K562 (cell line): Measurements from ENCODE around the gene HECW1. TPM values are rescaled to one million over a fixed set of nuclear protein-coding genes. Genes with fewer than 3 reads are reported as not detected.

Experiments used
- ATAC-seq: fragments of 200-7000 bp; cut with Tn5 transposase; 3 replicates; pipeline ENCODE4 v1.9.1; 2020; ENCODE audit warnings: moderate library complexity
- BruUV-seq: library from RNA; stranded (reverse); fragments of 400-500 nt; replicated peaks from 2 replicates; lab custom pipeline; 2021; lab: Mats Ljungman, UMichigan
- CTCF ChIA-PET: fragments of 300-600 bp; formaldehyde crosslinking; extraction: SDS; loops from one replicate; lab custom pipeline; 2021; ENCODE audit warnings: low intra/inter-chr PET ratio; lab: Yijun Ruan, JAX
- POLR2A ChIA-PET: fragments of 300-600, 350-650 bp; sonication (Branson Sonifier 250); formaldehyde crosslinking; extraction: SDS; loops from one replicate; lab custom pipeline; 2021; ENCODE audit warnings: antibody characterized with exemption, inconsistent platforms; lab: Yijun Ruan, JAX
- DNase-seq, 4 experiments: peaks; one replicate each; pipeline versions ENCODE4 v3.0.0 to v3.0.0-alpha.2; 2011 to 2018; ENCODE audit warnings: low spot score in 3 of 4, mixed read lengths in 3 of 4; ENCODE audit errors: extremely low read depth in 1 of 4
- FAIRE-seq: peaks from 2 replicates; lab custom pipeline; 2011; peaks lifted over from hg19 to GRCh38; lab: Jason Lieb, UNC
- H2AFZ ChIP-seq: 2 replicates; pipeline ENCODE4 v1.6.0; 2011; ENCODE audit warnings: low read depth, low read length, control low read depth, inconsistent platforms
- H3K27ac ChIP-seq: fragments of 200-600 bp; 3 replicates; pipeline ENCODE4 v1.8.0; 2011; ENCODE audit warnings: low read depth, mild to moderate bottlenecking, control low read depth, inconsistent platforms, low read length, moderate library complexity, mixed read lengths; ENCODE audit errors: extremely low read depth
- H3K27me3 ChIP-seq, 2 experiments: fragments of 300-600 bp in 1 of 2; 2 replicates in 1 of 2; 3 replicates in 1 of 2; pipeline versions ENCODE4 v1.6.0 to v1.8.0; 2011; ENCODE audit warnings: inconsistent platforms in 2 of 2, low read length in 2 of 2, mild to moderate bottlenecking in 1 of 2, mixed read lengths in 1 of 2, moderate library complexity in 1 of 2; ENCODE audit not compliant: control insufficient read depth in 2 of 2, insufficient read depth in 2 of 2
- H3K36me3 ChIP-seq: fragments of 300-600 bp; 3 replicates; pipeline ENCODE4 v1.8.0; 2011; ENCODE audit warnings: mild to moderate bottlenecking, low read length, inconsistent platforms; ENCODE audit not compliant: control insufficient read depth, insufficient read depth
- H3K4me1 ChIP-seq, 2 experiments: fragments of 200-600 bp in 1 of 2; replicated peaks in 1 of 2; 2 replicates in 1 of 2; 3 replicates in 1 of 2; pipeline versions ENCODE4 v1.5.1 to v1.8.0; 2011; ENCODE audit warnings: inconsistent platforms in 2 of 2, low read length in 2 of 2, mild to moderate bottlenecking in 1 of 2, mixed read lengths in 1 of 2, moderate library complexity in 1 of 2; ENCODE audit not compliant: control insufficient read depth in 2 of 2, insufficient read depth in 2 of 2
- H3K4me2 ChIP-seq: 2 replicates; pipeline ENCODE4 v1.6.1; 2011; ENCODE audit warnings: low read length, control low read depth, inconsistent platforms, mixed read lengths; ENCODE audit not compliant: insufficient read depth
- H3K4me3 ChIP-seq: fragments of 200-600 bp; sonication (generic), shearing (Covaris generic); 2 replicates; pipeline ENCODE4 v1.5.1; 2016; ENCODE audit warnings: control low read depth, inconsistent platforms
- H3K79me2 ChIP-seq: fragments of 200-600 bp; 3 replicates; pipeline ENCODE4 v1.8.0; 2011; ENCODE audit warnings: low read length, inconsistent platforms; ENCODE audit not compliant: control insufficient read depth, insufficient read depth
- H3K9ac ChIP-seq, 2 experiments: 2 replicates each; pipeline versions ENCODE4 v1.6.0 to v1.6.1; 2011; ENCODE audit warnings: low read depth in 2 of 2, low read length in 2 of 2, control low read depth in 1 of 2, inconsistent platforms in 1 of 2, mild to moderate bottlenecking in 1 of 2, mixed read lengths in 1 of 2; ENCODE audit not compliant: insufficient read depth in 1 of 2
- H3K9me1 ChIP-seq: one replicate; pipeline ENCODE4 v1.6.0; 2011; ENCODE audit warnings: inconsistent platforms, mild to moderate bottlenecking, low read length, moderate library complexity; ENCODE audit not compliant: control insufficient read depth, insufficient read depth
- H3K9me3 ChIP-seq: replicated peaks from 2 replicates; pipeline ENCODE4 v1.5.1; 2011; ENCODE audit warnings: low read depth, low read length, inconsistent platforms; ENCODE audit not compliant: control insufficient read depth, insufficient read depth
- H4K20me1 ChIP-seq: replicated peaks from 2 replicates; pipeline ENCODE4 v1.6.1; 2011; ENCODE audit warnings: low read length, inconsistent platforms, mixed read lengths; ENCODE audit not compliant: control insufficient read depth, insufficient read depth
- E4F1 ChIP-seq: fragments of 250-450 bp; sonication (Bioruptor Pico); IDR thresholded peaks from 2 replicates; pipeline ENCODE4 v1.5.0; 2021; ENCODE audit warnings: mild to moderate bottlenecking, borderline replicate concordance
- HDAC6 ChIP-seq: IDR thresholded peaks from 2 replicates; pipeline ENCODE4 v1.6.1; 2012; ENCODE audit warnings: low read depth, mild to moderate bottlenecking, control low read depth, inconsistent platforms, low read length, moderate library complexity
- LEF1 ChIP-seq: fragments of 450-650 bp; IDR thresholded peaks from 2 replicates; pipeline ENCODE4 v1.6.1; 2016; ENCODE audit warnings: mild to moderate bottlenecking
- PCBP1 ChIP-seq: fragments of 200-400 bp; formaldehyde crosslinking; IDR thresholded peaks from 2 replicates; pipeline ENCODE4 v1.6.1; 2018; ENCODE audit warnings: mild to moderate bottlenecking, low read depth, low read length; ENCODE audit not compliant: poor library complexity, severe bottlenecking
- RHOXF2B ChIP-seq: fragments of 250-450 bp; sonication (Bioruptor Pico); conservative IDR thresholded peaks from 2 replicates; pipeline ENCODE4 v1.5.1; 2021
- ZBED1 ChIP-seq: IDR thresholded peaks from 2 replicates; pipeline ENCODE4 v1.6.1; 2014
- ZHX1 ChIP-seq: fragments of 150-350 bp; conservative IDR thresholded peaks from 2 replicates; pipeline ENCODE4 v1.6.1; 2014; ENCODE audit warnings: low read length
- WGBS: fragments of 100-300 bp; shearing (Covaris generic); methylation state at CpG from one replicate; pipeline ENCODE4 v1.1.6; 2016; ENCODE audit warnings: low coverage, mixed read lengths; ENCODE audit not compliant: insufficient coverage; ENCODE audit errors: missing lambda C conversion rate; 5-methylcytosine and 5-hydroxymethylcytosine counted together
- in situ Hi-C: fragments of 300-500 bp; cut with MboI; formaldehyde crosslinking; loops from 4 replicates; pipeline ENCODE4 v1.15.0; 2018; ENCODE audit warnings: inconsistent platforms, mixed read lengths
- intact Hi-C: fragments of 100-400 bp; cut with micrococcal nuclease; formaldehyde crosslinking; loops from 2 replicates; pipeline ENCODE4 v1.14.2; 2022
- polyA plus RNA-seq, 8 experiments: library from polyadenylated mRNA; depleted of rRNA in 4 of 8; stranded (reverse) in 5 of 8; unstranded in 3 of 8; fragments of >200 nt; fragmentation: Nextera tagmentation in 2 of 8; fragmentation: Illumina TruSeq in 1 of 8; extraction: Ambion mirVana in 2 of 8; extraction: Trizol in 1 of 8; gene quantifications; 2 replicates each; pipeline versions ENCODE4 v1.2.1 to v1.2.3, GENCODE V29; 2011 to 2014; ENCODE audit warnings: inconsistent platforms in 1 of 8, missing spikeins in 1 of 8
- total RNA-seq, 7 experiments: library from RNA; depleted of rRNA in 6 of 7; stranded (reverse); fragments of >200 nt in 6 of 7; fragmentation: Illumina TruSeq in 2 of 7; extraction: Trizol in 2 of 7; gene quantifications; 2 replicates each; pipeline versions ENCODE4 v1.2.1 to v1.2.3, GENCODE V29; 2011 to 2021; ENCODE audit warnings: low replicate concordance in 1 of 7
- TF ChIP-seq, protein P1 (sequence below): fragments of 450-650 bp; IDR thresholded peaks from 2 replicates; pipeline ENCODE4 v1.6.1; 2016

The HECW1 gene
- total and polyA plus RNA-seq, 9 of the 15 experiments (the other 6 are each of a cell fraction or from before 2014, with no cell fraction given) = 0.07 to 0.31 (median 0.13) TPM; not detected in 4

DNA sequence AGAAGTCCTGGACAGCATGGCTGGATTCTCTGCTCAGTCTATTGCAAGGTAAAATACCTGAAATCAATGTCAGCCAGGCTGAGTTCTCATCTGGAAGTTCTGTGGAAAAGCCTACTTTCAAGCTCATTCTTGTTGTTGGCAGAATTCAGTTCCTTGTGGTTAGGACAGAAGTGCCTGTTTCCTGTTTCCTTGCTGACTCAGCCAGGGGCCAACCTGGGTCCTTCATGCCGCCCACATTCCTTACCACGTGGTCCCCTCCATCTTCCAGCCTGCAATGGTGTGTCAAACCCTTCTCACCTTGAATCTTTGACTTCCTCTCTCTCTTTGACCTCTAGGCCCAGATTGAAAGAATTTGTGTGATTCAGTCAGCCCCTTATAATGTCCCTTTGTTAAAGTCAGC is 273.4 kb downstream of the HECW1 start:
- Histone ChIP-seq H3K36me3 (no peaks in the 10 kb centered on the region), H3K9me3 (no peaks in the 10 kb centered on the region), H3K4me2 (no peak overlapping the region), H3K79me2 (no peaks in the 10 kb centered on the region), H3K9ac (no peak overlapping the region), H3K9me1 (no peaks in the 10 kb centered on the region), H3K4me3 (no peak overlapping the region), H3K27me3 (no peaks in the 10 kb centered on the region), H2AFZ (no peak overlapping the region), H3K4me1 (no peaks in the 10 kb centered on the region; a peak in 1 of 5 replicates), H3K27ac (no peak overlapping the region), H4K20me1 (no peaks in the 10 kb centered on the region)
- DNase-seq (no peak), ATAC-seq (no peak), FAIRE-seq (no peak)
- in situ Hi-C loops (no loop called here), intact Hi-C loops (no loop called here)
- BruUV-seq = no TSS peak
- WGBS = 0% methylated on average over 2 of the region's 2 CpGs
- ChIA-PET CTCF (no interaction called here), POLR2A (interaction anchor here (0.7 to 1.1 kb wide), 2 partner anchors 85 to 321 kb away, joined by 3 to 4 read pairs; no protein-coding TSS in a partner anchor)
- no peak for TF ChIP-seq ZHX1
- TF ChIP-seq, protein P1, sequence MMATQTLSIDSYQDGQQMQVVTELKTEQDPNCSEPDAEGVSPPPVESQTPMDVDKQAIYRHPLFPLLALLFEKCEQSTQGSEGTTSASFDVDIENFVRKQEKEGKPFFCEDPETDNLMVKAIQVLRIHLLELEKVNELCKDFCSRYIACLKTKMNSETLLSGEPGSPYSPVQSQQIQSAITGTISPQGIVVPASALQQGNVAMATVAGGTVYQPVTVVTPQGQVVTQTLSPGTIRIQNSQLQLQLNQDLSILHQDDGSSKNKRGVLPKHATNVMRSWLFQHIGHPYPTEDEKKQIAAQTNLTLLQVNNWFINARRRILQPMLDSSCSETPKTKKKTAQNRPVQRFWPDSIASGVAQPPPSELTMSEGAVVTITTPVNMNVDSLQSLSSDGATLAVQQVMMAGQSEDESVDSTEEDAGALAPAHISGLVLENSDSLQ = no peak
- TF ChIP-seq PCBP1 = no peak
- no peak for TF ChIP-seq ZBED1
- TF ChIP-seq LEF1 = no peak
- no peak for TF ChIP-seq RHOXF2B (CRISPR knock-in tag)
- no peak for TF ChIP-seq E4F1 (CRISPR knock-in tag)
- TF ChIP-seq HDAC6 = no peak
